HG02840 (cell line): ENCODE results near the gene CATSPERZ.
"Not testable (repeated sequence)": the region's sequence is repeated elsewhere in the genome, so short reads cannot be mapped to it uniquely, and the experiment has no call there.

ENCODE experiments used
- ATAC-seq: cut with Tn5 transposase; IDR thresholded peaks from one replicate; pipeline ENCODE4 v1.9.1; 2021; ENCODE audit warnings: mild to moderate bottlenecking, moderate library complexity, moderate number of reproducible peaks; ENCODE audit not compliant: unreplicated experiment, low FRiP score

The CATSPERZ gene

DNA sequence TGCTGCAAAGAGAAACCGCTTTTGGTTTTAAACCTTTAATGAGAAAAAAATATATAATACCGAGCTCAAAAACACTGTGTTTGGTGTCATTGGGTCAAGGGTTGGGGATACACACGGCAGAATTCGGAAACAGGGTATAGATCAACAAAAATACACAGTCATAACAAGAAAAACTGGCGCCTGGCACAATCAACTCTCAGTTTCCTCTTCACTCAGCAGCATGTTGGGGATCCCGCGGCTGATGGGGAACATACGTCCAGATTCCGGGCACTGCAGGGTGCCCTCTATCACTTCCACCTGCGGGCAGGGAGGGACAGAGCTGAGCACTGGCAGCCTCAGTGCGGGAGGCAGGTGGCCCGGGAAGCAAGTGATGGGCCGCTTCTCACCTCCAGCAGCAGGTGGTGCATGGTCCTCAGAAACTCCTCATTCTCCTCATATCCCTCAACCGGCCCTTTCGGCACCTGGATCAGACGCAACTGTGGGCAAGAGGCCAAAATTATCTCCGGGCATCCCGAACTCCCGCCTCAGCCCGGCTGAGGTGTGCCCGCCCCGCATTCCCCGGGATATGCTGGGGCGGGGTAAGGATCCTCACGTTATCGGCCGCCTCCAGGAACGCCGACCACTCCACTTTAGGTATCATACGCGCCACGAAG, 16.6 kb downstream of the CATSPERZ start:
- ATAC-seq = no peak

DNA sequence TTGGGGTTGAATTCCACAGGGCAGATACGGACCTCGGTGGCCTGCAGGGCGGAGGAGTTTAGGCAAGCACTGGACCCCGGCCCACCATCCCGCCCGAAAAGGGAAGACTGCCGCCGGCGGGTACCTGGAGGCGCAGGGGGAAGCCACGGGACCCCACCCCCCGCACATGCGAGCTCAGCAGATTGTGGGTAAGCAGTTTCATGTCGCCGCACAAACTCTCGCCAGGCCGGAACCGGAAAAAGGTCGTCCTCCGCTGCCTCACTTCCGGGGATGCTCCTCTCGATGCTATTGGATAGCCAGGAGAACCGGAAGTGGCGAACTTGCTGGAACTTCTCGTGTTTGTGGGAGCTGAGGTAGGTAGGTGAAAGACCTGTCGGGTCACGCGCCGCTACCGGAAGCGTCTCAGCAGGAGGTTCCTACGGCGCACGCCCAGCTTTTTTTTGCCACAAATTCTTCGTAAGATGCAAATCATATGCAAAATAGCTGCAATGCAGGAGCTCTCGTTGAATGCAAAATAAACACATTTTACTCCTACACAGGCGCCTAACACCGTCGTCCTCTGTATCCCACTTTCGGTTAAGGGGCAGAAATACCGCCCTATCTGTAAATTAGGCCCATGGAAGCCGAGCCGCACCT, 17.3 kb downstream of the CATSPERZ start, which contains the start of gene TRMT112:
Gene TRMT112, minus strand, starts transcription at position 235 of the 636 bp plus-strand sequence. Its CDS starts 33 bp downstream, at position 202.
- ATAC-seq = peak; percentile 78

DNA sequence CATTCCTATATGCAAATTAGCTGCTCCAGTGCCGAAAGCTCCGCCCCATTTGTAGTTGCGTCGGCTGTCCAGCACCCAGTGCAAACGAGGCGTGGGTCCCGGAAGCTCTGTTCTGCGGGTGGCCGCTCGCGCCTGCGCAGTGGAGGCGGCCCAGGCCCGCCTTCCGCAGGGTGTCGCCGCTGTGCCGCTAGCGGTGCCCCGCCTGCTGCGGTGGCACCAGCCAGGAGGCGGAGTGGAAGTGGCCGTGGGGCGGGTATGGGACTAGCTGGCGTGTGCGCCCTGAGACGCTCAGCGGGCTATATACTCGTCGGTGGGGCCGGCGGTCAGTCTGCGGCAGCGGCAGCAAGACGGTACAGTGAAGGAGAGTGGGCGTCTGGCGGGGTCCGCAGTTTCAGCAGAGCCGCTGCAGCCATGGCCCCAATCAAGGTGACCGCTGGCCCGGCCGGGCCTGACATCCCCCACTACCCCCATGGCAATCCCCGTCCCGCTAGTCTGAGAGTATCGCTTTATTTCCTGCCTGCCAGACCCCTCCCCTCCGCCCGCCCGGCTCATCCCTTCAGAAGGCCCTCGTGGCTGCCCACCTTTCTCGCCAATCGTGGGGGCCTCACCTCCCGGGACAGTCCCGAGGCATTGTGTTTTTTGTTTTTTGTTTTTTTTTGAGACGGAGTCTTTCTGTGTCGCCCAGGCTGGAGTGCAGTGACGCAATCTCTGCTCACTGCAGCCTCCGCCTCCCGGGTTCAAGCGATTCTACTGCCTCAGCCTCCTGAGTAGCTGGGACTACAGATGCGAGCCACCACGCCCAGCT, 18.0 kb downstream of the CATSPERZ start, which contains the start of gene PRDX5:
Gene PRDX5, plus strand, starts transcription at position 161 of the 805 bp plus-strand sequence. Its CDS starts 95 bp downstream, at position 256.
- ATAC-seq = peak; percentile 69

DNA sequence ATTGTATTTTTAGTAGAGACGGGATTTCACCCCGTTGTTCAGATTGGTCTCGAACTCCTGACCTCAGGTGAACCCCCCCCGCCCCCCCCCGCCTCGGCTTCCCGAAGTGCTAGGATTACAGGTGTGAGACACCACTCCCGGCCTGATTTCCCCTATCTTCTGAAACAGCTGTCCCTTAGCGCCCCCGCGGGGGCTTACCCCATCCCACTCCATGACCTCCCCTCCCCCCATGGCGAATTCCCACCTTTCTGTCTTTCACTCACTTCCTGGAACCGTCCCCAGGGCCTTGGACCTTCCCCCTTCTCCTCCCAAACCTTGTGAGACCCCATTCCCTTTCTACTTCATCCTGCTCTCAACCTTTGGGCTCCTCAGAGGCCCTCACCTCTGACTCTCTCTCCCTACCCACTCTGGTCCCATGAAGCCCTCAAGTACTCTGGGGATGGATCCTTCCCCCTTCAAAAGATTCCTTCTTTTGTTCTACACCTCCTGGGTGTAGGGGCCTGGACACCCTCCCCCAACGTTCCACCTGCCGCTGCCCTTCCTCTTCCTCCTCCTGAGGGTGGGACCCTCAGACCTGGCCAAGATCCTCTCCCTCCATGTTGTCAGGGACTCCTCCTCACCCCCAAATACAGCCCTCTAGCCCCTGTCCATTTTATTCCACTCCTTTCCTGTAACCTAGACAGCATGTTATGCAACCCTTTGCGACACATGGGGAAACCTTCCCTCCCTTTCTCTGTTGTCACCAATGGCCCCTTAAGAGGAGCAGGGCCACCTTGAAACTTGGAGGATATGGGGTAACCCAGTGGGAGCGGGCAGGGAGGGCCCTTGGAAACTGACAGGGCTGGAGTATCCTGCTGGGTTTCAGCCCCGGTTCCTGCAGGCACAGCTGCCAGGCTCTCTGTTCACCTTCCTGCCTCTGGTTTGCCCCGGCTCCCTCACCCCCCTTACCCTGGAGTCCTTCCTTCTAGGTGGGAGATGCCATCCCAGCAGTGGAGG, 18.9 kb downstream of the CATSPERZ start:
- no peak for ATAC-seq

DNA sequence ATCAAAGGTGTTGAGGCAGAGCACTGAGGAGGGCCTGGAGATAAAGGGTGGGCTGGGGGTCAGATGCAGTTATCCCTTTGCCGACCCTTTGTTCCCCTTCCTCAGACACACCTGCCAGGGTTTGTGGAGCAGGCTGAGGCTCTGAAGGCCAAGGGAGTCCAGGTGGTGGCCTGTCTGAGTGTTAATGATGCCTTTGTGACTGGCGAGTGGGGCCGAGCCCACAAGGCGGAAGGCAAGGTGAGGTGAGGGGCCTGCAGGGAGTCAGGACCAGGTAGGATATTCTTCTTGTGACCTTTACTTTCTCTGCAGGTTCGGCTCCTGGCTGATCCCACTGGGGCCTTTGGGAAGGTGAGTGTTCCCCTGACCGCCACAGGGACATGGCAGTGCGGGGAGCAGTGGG, 20.4 kb downstream of the CATSPERZ start:
- no peak for ATAC-seq

DNA sequence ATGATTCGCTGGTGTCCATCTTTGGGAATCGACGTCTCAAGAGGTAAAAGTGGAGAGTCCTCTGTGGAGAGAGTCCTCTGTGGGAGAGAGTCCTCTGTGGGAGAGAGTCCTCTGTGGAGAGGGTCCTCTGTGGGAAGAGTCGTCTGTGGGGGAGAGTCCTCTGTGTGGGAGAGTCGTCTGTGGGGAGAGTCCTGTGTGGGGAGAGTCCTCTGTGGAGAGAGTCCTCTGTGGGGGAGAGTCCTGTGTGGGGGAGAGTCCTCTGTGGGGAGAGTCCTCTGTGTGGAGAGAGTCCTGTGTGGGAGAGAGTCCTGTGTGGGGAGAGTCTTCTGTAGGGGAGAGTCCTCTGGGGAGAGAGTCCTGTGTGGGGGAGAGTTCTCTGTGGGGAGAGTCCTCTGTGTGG, 20.9 kb downstream of the CATSPERZ start:
- ATAC-seq = no peak

DNA sequence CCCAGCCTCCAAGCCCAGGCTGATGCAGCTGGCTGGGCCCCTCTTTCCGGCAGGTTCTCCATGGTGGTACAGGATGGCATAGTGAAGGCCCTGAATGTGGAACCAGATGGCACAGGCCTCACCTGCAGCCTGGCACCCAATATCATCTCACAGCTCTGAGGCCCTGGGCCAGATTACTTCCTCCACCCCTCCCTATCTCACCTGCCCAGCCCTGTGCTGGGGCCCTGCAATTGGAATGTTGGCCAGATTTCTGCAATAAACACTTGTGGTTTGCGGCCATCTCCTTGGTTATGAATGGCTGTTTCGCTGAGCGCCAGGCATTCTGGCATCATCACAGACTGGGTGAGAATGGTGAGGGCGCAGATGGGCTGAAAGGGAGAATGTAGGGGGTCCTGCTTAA, 21.4 kb downstream of the CATSPERZ start:
- ATAC-seq = no peak

DNA sequence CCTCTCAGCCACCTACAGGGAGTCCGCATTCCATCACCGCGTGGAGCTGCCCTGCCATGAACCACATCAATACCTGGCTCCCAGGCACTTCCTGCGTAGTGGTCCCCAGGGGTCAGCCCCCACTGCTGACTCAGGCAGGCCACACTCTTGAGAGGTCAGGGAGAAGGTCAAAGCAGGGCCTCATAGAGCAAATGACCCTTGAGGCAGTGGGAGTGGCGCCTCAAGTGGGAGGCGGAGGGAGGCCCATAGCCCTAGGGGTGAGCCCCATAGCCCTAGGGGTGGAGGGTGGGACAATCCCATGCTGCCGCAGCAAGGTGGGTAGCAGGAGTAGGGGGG, 22.7 kb downstream of the CATSPERZ start:
- no peak for ATAC-seq

DNA sequence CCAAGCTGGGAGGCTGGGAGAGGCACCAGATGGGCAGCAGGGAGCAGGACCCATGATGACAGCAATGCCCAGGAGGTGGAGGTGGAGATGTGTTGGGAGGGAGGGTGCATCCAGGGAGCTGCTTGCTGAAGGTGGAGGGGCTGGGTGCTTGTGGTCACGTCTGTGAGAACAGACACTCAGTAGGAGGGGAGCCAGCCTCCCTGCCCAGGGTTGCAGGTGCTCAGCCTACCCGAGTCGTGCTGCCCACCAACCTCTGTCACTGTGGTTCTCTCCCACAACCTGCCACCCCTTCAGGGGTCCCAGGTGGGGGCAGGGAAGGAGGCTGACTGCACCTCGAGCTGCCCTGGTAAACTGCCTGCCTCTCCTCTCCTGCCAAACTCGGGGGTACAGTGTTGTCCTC, 23.2 kb downstream of the CATSPERZ start:
- no peak for ATAC-seq

DNA sequence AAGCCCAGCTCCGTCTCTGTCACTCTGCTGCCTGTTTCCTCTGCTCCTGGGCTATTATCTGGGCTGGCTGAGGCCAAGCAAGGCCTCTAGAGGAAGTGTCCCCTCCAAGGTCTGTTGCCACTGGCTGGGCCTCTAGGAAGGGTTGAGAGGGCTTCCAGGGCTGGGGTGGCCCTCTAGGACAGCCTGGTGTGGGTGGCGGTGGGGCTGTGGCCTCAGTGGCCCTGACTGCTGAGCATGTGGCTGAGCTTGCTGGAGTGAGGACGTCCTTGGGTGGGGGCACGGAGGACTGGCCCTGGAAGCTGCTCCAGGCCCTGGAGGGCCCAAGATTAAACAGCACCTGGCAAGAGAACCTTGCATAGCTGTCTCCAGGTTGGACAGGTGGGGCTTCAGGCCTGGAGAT, 23.8 kb downstream of the CATSPERZ start:
- ATAC-seq = not testable (repeated sequence)

DNA sequence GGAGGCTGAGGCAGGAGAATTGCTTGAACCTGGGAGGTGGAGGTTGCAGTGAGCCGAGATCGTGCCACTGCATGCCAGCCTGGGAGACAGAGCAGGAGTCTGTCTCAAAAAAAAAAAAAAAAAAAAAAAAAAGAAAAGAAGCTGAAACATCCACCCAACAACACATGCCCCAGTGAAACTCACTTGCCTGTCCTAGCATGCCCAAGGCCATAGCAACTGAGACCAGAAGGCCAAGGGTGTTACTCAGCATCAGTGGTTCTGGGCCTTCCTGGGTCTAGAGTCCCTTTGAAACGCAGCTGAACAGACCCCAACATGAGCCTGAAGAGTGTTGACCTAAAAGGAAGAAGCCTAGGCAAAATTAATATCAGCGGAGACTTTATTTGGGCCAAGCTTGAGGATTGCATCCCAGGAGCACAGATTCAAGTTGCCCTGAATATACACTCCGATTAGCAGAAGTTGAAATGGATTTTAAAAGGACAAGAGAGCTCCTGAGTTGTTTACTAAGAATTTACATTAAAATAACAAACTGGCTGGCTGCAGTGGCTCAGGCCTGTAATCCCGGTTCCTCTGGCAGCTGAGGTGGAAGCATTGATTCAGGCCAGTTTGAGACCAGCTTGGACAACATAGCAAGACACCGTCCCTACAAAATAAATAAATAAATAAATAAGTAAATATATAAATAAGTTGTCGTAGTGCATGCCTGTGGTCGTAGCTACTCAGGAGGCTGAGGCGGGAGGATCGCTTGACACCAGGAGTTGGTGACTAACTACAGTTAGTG, 24.7 kb downstream of the CATSPERZ start:
- ATAC-seq = no peak

DNA sequence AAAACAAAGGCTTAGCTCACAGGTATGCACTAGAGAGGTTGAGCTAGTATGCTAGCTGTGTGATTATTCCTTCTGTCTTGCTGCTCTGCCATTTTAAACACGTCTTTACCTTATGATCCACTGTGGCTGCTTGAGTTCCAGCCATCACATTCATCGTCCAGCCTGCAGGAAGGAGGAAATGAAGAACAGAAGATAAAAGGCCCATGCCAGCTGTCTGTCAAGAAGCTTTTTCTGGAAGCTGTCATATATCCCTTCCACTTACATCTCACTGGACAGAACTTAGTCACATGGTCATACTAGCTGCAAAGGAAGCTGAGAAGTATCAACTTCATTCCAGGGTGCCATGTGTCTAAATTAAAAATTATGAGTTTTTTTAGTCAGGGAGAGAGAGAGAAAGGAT, 27.2 kb downstream of the CATSPERZ start:
- ATAC-seq = no peak

DNA sequence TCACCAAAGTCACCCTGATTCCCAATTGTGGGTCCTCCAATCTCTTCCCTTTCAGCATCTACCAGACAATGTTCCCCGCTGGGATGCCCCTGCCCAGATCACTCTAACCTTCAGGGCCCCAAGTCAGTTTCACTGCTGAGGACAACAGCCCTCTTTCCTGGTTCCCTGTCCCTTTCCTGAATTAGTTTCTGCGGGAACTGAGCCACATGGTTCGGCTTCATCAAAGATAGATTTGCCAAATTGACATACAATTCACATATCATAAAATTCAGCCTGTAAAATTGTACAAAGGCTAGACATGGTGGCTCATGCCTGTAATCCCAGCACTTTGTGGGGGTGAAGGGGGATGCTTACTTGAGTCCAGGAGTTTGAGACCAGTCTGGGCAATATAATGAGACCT, 27.8 kb downstream of the CATSPERZ start:
- ATAC-seq = no peak

DNA sequence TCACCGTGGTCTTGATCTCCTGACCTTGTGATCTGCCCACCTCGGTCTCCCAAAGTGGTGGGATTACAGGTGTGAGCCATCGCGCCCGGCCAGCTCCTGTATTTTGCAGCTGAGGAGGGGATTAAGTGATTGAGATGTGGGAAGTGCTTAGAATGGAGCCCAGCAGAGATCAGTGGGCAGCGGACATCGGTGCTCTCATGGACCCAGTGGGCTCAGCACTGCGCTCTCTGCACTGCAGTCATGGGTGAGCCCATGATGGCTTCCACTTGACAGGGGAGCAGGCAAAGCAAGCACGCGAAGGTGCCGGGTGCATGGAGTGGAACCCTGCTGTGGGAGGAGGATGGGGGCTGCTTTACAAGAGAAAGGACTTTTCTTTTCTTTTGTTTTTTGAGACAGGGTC, 30.7 kb downstream of the CATSPERZ start:
- ATAC-seq = no peak

DNA sequence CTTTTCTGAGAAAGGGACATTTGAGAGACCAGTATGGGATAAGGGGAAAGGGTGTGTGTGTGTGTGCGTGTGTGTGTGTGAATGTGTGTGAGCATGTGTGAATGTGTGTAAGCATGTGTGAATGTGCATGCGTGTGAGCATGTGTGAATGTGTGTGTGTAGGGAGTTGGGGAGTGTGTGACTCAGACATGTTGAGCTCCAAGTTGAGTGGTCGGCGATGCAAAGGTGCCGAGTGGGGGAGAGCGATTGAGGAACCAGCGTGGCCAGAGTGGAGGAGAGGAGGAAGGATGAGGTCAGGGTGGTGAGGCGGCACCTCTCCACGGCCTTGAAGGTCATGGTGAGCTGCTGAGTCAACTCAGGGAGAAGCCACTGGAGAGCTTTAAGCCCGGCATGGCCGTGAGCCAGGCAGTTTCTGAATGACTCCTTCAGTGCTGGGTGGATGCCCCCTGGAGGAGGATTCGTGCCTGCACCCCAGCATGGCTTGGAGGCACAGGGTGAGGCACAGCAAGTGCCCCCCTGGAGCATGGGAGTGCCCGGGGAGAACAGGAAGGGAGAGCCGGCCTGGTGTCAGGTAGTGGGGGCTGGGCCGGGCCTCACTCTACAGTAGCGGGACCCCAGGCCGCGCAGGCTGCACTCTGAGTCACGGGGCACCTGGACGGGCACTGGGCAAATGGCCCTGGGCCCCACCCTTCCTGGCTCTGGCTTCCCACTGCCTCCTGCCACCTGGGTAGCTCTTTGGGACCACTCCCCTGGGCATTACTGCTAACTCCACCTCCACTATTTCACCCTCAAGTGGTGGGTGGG, 31.6 kb downstream of the CATSPERZ start:
- ATAC-seq = no peak

DNA sequence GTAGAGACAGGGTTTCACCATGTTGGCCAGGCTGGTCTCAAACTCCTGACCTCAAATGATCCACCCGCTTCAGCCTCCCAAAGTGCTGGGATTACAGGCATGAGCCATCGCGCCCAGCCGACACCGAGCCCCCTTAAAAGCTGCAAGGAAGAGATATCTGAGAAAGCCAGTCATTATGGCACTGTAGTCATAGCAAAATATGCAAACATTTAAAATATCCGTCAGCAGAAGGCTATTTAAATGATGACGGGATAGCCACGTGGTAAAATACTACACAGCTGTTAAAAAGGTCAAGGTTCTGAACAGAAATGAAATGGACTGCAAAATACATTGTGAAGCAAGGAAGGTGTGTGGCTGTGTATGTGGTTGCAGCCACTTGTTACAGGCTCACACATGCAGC, 33.4 kb downstream of the CATSPERZ start:
- no peak for ATAC-seq

DNA sequence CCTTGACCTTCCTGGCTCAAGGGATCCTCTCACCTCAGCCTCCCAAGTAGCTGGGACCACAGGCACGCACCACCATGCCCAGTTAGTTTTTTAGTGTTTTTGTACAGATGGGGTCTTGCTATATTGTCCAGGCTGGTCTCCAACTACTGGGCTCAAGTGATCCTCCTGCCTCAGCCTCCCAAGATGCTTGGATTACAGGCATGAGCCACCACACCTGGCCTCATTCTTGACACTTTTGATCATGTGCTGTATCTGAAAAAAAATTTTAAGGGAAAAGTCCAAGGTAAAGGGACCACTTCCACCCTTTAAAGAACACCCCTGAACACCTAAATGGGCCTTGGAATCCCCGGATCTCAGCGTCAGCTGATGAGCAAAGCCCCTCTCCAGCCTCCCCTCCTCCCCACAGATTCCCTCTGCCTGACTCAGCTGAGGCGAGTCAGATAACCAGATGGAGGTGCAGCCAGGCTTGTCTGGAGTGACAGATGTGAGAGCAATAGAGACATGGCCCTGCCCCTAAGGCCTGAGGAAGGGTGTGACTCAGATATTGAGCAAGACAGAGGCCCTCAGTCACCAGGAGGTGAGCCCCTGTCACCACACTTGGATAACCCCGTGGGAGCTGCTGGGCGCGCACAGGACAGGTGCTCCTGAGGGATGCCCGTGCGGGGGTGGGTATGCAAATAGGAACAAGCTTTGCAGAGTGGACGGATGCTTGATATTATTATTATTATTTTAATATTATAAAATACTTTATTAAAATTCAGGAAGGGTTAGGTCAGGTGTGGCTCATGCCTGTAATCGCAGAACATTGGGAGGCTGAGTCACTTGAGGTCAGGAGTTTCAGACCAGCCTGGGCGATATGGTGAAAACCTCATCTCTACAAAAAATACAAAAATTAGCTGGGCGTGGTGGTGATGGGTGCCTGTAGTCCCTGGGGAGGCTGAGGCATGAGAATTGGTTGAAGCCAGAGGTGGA, 34.9 kb downstream of the CATSPERZ start:
- peak; percentile 57 for ATAC-seq
